Chondrocyte (in vitro differentiated cells): ENCODE results near the gene SEC16A. TPM values are rescaled to one million over a fixed set of nuclear protein-coding genes. Genes with fewer than 3 reads are reported as not detected.

Experiments used
- DNase-seq: peaks from one replicate; pipeline ENCODE4 v3.0.0; 2021; ENCODE audit warnings: mixed read lengths, low spot score
- H3K27ac Mint-ChIP-seq: one replicate; pipeline ENCODE4 v1.8.0; 2021; ENCODE audit warnings: mild to moderate bottlenecking, moderate library complexity, mixed read lengths; ENCODE audit not compliant: unreplicated experiment
- H3K27me3 Mint-ChIP-seq: 2 replicates; pipeline ENCODE4 v1.8.0; 2021; ENCODE audit warnings: low read depth, mixed read lengths
- H3K36me3 Mint-ChIP-seq: 2 replicates; pipeline ENCODE4 v1.8.0; 2021; ENCODE audit warnings: low read depth, mixed read lengths
- H3K4me1 Mint-ChIP-seq: 2 replicates; pipeline ENCODE4 v1.8.0; 2021; ENCODE audit warnings: low read depth, mild to moderate bottlenecking, mixed read lengths
- H3K4me3 Mint-ChIP-seq: one replicate; pipeline ENCODE4 v1.8.0; 2021; ENCODE audit warnings: mild to moderate bottlenecking, moderate library complexity, mixed read lengths; ENCODE audit not compliant: unreplicated experiment
- H3K9me3 Mint-ChIP-seq: 2 replicates; pipeline ENCODE4 v1.8.0; 2021; ENCODE audit warnings: low read depth, mixed read lengths
- total RNA-seq: library from RNA; stranded (reverse); gene quantifications from 3 replicates; pipeline ENCODE4 v1.2.1, GENCODE V29; 2021
- TF ChIP-seq, protein P1 (sequence below): fragments of 200-600 bp; sonication (generic); IDR thresholded peaks from 2 replicates; pipeline ENCODE4 v1.5.0; 2021; ENCODE audit warnings: antibody characterized with exemption, mild to moderate bottlenecking, moderate library complexity

SEC16A gene
- total RNA-seq, 1 donor from 2014 or later = 91.7 TPM

DNA sequence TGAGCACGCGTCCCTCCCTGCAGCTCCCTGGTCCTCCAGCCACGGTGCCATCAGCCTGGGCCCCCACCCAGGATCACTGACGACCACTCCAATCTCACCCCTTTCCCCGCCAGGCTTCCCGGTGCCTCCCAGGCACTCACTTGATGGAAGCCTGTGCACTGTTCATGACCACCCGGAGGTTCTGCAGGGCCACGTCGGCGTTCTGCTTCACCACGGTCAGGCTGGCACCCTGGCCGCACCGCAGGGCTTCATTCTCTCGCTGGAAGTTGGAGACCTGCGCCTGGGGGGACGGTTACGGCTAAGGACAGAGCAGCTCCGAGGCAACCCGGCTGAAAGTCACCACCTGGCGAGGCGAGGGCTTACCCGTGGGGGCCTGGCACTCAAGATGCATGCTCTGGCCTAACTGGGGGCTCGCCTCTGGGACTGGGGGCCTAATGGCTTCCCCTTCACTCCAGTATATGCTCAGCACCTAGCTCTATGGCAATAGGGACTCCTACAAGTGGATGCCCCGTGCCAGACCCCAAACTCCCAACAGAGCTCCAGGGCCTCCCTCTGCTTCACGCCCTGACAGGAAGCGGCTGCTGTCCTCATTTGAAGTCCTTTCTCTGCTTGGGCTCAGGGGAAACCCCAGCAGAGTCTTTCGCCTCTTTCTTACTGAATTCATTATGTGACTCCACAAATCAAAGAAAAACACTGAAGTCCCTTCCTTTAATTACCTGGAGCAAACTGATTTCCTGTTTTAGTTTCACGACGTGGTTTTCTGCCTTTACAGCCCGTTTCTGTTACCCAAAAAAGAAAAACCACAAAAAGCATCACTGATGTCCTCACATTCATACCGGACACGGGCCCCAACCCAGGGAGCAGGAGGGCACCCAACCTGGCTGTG, 78.7 kb downstream of the SEC16A start:
- no peak overlapping the region for H3K4me3 Mint-ChIP-seq
- H3K9me3 Mint-ChIP-seq = no peaks in the 10 kb centered on the region
- H3K27me3 Mint-ChIP-seq = no peaks in the 10 kb centered on the region

DNA sequence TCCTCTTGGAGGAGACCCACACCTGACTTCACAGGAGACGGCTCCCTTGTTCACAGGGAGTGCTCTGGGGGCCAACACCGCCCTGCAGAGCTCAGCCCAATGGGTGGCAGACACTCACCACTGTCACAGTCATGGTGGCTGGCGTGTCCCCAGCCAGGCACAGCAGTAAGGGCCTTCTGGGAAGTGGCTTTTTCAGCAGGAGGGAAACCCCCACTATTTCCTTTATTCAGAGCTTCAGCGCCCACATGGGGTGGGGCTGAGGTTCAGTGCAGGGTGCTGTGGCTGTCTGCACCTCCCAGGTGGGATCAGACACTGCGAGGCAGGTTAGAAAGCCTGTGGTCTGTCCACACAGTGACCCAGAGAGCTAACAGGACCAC, 79.3 kb downstream of the SEC16A start:
- Mint-ChIP-seq H3K36me3 (peaks cover 19% of the 10 kb centered on the region), H3K4me3 (no peak overlapping the region), H3K4me1 (peaks cover 13% of the 10 kb centered on the region), H3K9me3 (no peaks in the 10 kb centered on the region), H3K27ac (no peak overlapping the region), H3K27me3 (no peaks in the 10 kb centered on the region)
- TF ChIP-seq, protein P1, sequence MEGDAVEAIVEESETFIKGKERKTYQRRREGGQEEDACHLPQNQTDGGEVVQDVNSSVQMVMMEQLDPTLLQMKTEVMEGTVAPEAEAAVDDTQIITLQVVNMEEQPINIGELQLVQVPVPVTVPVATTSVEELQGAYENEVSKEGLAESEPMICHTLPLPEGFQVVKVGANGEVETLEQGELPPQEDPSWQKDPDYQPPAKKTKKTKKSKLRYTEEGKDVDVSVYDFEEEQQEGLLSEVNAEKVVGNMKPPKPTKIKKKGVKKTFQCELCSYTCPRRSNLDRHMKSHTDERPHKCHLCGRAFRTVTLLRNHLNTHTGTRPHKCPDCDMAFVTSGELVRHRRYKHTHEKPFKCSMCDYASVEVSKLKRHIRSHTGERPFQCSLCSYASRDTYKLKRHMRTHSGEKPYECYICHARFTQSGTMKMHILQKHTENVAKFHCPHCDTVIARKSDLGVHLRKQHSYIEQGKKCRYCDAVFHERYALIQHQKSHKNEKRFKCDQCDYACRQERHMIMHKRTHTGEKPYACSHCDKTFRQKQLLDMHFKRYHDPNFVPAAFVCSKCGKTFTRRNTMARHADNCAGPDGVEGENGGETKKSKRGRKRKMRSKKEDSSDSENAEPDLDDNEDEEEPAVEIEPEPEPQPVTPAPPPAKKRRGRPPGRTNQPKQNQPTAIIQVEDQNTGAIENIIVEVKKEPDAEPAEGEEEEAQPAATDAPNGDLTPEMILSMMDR = no peak
- DNase-seq = no peak

More for the DNA sequence above, 78.7 kb downstream of the SEC16A start:
- Mint-ChIP-seq H3K27ac (no peak overlapping the region), H3K36me3 (peaks cover 22% of the 10 kb centered on the region), H3K4me1 (peaks cover 12% of the 10 kb centered on the region)
- TF ChIP-seq, protein P1 = no peak
- peak; percentile 86 for DNase-seq

DNA sequence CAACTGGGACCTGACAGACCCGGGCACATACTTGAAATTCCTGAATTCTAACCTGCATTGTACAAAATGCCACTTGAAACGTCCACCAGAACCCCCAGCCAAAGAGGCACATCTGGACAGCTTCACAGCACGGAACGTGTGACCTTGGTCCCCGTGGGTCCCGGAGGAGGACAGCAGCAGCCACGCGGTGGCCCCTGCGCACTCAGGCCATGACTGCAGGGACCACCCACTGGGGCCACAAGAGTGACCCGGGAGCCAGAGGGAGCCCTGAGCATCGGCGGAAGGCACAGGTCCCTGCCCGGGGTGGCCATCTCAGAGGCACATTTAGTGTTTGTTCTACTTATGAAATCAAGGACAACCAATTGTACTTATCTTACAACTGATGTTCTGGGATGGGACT, 80.8 kb downstream of the SEC16A start:
- H3K9me3 Mint-ChIP-seq = no peaks in the 10 kb centered on the region
- TF ChIP-seq, protein P1 = no peak
- no peak for DNase-seq
- peaks cover 15% of the 10 kb centered on the region for H3K36me3 Mint-ChIP-seq
- H3K27me3 Mint-ChIP-seq = no peaks in the 10 kb centered on the region
- H3K4me1 Mint-ChIP-seq = peaks cover 17% of the 10 kb centered on the region
- H3K4me3 Mint-ChIP-seq = no peak overlapping the region
- no peak overlapping the region for H3K27ac Mint-ChIP-seq

DNA sequence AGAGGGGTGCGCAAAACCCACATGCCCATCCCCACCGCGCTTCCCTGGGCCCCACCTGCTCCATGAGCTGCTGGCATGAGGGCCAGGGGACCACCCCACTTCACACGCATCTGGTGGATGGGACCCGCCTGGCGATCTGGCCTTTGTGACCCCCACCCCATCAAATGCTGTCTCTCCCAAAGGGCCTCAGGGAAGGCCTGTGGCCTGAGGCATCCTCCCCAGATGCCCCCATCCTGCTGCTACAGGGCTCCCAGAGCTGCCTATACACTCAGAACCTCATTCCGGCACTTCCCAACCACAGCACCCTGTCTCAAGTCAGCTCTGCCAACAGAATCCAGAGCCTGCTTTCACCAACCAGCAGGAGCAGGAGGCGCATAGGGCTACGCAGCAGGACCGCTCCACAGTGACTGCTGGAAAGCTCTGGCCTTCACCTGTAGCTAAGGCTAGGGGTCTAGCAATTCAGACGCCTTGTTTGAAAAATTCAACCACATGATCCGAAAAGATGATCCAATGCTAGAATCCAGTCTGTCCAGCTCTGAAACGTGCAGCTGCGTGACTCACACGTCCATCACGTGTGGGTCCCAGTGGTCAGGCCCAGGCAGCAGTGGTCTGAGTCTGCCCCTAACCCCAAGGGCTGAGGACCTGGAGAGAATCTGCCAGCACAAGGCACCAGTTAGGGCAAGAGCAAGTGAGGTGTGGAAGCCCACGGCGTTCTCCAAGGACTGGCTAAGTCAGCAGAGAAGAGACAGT, 81.5 kb downstream of the SEC16A start:
- Mint-ChIP-seq H3K27ac (peak overlapping the region; percentile 18), H3K27me3 (no peaks in the 10 kb centered on the region), H3K9me3 (no peaks in the 10 kb centered on the region), H3K4me3 (no peak overlapping the region), H3K36me3 (peaks cover 12% of the 10 kb centered on the region), H3K4me1 (peaks cover 17% of the 10 kb centered on the region)
- TF ChIP-seq, protein P1 = no peak
- no peak for DNase-seq

DNA sequence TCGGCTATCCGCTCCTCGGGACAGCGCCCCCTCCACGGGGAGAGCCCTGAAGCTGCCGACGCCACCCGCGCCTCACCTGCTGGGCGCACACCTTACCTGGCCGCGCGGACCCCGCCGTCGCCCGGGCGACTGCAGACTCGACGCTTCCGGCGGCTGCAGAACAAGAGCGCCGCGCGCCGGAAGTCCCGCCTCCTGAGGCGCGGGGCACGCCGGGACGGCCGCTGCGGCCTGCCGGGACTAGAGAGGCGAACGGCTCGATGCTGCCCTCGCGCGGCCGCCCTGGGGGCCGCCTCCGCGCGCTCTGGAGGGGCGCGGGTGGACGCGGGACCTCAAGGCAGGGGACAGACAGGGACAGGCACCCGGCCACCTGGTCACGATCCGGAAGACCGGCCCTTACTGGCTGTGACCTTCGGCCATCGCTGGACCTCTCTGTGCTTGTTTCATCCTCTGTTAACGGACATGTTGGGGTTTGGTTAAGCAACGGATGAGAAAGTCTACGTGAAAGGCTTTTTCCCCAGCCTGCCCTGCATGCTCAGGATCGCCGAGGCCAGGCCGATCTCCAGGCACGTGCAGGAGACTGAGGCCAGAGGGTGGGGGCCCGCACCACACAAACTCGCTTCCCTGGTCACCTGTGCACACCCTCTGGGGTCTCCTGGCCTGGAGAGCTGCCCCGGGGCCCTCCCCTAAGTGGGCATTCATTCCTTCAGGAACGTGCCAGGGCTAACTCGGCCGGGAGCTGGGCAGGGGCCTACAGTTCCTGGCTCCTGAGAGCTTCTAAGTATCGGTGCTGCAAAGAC, 82.6 kb downstream of the SEC16A start, which contains the start of gene SNAPC4:
Gene SNAPC4, minus strand, starts transcription at position 133 of the 797 bp plus-strand sequence. CDS start 1,742 bp downstream, outside the sequence.
- peak within 1 kb of the TSS; percentile 63 for H3K27ac Mint-ChIP-seq
- H3K36me3 Mint-ChIP-seq = peaks cover 12% of the 10 kb centered on the region
- TF ChIP-seq, protein P1 = peak; percentile 96
- peak; percentile 94 for DNase-seq
- peaks cover 17% of the 10 kb centered on the region for H3K4me1 Mint-ChIP-seq
- H3K9me3 Mint-ChIP-seq = no peaks in the 10 kb centered on the region
- H3K4me3 Mint-ChIP-seq = peak within 1 kb of the TSS; percentile 84
- H3K27me3 Mint-ChIP-seq = no peaks in the 10 kb centered on the region
